VCaP (cell line): ENCODE results near the gene KRTAP13-3.

ENCODE experiments used
- H3K27ac ChIP-seq: fragments of 450-650 bp; 2 replicates; pipeline ENCODE4 v1.5.1; 2017
- TF ChIP-seq, protein P1 (sequence below): fragments of 450-650 bp; conservative IDR thresholded peaks from 2 replicates; pipeline ENCODE4 v1.5.1; 2017; ENCODE audit warnings: mild to moderate bottlenecking, moderate library complexity

Gene KRTAP13-3, protein sequence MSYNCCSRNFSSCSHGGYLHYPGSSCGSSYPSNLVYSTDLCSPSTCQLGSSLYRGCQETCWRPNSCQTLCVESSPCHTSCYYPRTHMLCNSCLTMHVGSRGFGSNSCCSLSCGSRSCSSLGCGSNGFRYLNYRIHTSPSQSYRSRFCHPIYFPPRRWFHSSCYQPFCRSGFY

DNA sequence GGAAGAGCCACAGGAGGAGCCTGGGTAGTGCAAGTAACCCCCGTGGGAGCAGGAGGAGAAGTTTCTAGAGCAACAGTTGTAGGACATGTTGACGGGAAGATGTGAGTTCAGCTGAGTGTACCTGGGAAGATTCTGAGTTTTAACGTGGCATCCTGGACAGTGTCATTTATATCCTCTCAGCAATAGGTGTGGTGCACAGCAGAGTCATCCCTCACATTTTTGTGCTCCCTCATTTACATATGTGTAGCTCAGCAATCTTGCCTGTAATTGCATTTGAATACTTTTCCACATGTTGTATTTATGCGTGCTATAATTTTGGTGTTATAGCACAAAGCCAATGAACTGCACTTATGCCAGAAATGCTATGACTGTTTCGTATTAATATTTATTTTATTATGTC is at the start of gene KRTAP13-3:
KRTAP13-3 (minus strand) TSS at position 101 of the 400 bp plus-strand sequence; CDS start at position 87, 14 bp downstream.
- TF ChIP-seq, protein P1, sequence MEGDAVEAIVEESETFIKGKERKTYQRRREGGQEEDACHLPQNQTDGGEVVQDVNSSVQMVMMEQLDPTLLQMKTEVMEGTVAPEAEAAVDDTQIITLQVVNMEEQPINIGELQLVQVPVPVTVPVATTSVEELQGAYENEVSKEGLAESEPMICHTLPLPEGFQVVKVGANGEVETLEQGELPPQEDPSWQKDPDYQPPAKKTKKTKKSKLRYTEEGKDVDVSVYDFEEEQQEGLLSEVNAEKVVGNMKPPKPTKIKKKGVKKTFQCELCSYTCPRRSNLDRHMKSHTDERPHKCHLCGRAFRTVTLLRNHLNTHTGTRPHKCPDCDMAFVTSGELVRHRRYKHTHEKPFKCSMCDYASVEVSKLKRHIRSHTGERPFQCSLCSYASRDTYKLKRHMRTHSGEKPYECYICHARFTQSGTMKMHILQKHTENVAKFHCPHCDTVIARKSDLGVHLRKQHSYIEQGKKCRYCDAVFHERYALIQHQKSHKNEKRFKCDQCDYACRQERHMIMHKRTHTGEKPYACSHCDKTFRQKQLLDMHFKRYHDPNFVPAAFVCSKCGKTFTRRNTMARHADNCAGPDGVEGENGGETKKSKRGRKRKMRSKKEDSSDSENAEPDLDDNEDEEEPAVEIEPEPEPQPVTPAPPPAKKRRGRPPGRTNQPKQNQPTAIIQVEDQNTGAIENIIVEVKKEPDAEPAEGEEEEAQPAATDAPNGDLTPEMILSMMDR: no peak
- H3K27ac ChIP-seq: no peak within 1 kb of the TSS

DNA sequence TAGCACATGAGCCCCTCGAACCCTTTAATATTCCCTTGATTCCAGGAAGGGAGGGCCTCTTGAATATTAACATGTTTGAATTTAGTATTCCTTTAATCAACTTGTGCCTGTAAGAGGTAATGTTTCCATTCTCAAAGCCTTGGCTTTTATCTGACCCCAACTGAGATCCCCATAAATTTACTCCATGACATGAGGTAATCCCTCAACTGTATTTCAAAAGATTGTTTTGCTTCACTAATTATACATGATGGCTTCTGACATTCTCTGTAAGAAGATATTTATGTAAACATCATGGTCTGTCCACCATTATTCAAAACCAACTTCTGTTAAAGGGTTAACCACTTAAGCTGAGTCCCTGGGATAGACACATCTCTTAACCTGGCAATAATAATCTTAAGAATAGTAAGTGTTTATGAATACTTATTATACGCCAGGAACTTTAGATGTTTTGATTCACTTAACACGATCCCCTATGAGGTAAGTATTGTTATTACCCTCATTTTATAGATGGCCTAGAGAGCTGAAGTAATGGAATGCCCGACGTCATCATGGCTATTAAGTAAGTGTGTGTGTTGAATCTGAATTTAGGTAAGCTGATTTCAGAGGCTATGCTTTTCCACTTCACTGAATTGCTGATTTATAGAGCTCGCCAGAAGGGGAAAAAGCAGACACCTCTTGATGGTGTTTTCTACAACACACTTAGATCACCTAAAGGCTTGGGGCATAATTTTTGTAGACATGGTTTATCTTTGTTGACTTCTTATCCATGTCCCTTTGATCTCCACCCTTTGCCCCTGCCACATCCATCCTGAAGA is 43.4 kb upstream of the KRTAP13-3 start:
- H3K27ac ChIP-seq: no peak overlapping the region

DNA sequence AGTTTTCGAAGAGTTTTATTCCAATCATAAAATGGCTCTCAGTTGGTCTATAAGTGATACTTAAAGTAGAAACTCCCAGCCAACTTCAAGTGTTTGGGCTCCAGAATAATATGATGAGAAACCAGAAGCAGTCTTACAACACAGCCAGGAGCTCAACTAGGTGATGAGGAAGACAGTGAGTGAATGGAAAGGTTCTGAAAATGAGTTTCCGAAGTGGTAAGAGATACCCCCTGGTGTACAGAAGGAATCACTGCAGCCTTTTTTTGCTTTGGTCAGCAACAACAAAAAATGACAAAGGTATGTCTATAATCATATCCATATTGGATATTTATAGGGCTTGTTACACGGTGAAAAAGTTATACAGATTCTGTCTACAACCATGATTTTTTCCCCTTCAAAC is 38.0 kb upstream of the KRTAP13-3 start:
- no peak overlapping the region for H3K27ac ChIP-seq
- TF ChIP-seq, protein P1: peak; percentile 84

More for the DNA sequence above, 43.4 kb upstream of the KRTAP13-3 start:
- TF ChIP-seq, protein P1: no peak

DNA sequence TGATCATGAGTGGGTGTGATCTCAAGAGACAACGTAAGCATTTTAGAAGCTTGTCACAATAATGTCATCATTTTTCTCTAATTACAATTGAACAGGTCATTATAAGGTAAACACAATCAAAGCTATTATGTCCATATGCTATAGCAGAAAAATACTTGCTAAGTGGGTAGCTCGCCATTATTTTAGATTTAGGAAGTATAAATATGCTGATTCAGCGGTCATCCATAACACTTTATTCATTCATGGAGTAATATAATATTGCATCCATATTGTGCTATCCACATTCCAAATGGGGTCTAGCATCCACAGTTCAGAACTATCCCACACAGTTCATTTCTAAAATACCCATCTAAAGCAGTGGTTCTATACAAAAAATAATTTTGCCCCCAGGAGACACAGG is 22.8 kb upstream of the KRTAP13-3 start:
- TF ChIP-seq, protein P1: no peak
- H3K27ac ChIP-seq: no peak overlapping the region

DNA sequence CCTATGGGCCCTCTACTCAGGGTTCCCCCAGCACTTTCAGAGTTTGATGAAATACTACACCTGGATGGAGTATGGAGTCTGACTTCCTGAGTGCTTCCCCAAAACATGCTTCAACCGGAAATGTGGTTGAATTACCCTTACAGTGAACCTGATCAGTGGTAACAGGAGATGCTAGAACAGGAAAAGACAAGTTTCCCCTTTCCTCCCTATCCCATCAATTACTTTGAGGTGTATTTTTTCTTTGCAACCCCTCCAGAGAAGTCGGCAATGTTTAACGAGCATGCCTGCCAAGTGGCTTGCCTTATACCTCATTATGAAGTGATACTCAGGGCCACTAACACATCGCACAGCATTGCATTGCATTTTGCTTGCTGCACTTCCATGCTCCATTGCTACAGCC is 21.3 kb upstream of the KRTAP13-3 start:
- no peak overlapping the region for H3K27ac ChIP-seq
- TF ChIP-seq, protein P1: no peak

DNA sequence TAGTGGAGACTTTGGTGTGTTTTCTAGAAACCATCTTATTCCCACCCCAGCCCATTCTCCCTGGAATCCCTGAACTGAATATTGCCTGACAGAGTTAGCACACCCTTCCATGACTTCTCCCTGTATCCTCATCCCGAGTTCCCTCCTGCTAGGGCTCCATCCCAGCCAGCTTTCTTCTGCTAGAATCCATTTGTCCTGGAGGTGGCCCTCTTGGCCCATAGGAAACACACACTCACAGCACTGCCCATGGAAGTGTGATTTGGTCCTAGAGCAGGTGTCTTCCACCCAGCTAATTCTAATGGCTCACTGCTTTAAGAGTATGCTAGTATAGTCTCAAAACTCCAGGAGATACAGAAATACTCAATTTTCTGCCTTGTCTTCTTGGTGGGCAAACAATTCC is 18.5 kb upstream of the KRTAP13-3 start:
- TF ChIP-seq, protein P1: 0 out of 2 replicates have a peak, but pooled peaks have one; percentile 27
- H3K27ac ChIP-seq: no peak overlapping the region

DNA sequence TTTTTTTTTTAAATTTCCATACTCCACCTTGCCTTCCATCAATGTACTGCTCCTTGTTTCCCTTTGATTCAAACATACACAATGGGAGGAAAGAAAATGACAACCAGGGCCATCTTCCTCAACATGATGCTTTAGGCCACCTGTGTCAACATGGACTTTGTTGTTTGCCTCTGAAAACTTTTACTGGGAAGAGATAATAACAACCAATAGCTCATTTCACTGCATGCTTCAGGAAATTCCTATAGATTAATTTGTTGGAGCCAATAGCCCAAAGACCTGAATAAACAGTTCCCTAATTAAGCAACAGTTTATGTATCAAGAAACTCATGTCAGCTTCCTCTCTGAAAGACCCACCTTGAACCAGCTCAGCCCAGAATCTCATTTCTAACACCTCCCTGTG is 17.5 kb upstream of the KRTAP13-3 start:
- TF ChIP-seq, protein P1: no peak
- no peak overlapping the region; the same call in 1 of the 2 replicates for H3K27ac ChIP-seq
